Measurements from ENCODE around the gene SPAG6.

DNA sequence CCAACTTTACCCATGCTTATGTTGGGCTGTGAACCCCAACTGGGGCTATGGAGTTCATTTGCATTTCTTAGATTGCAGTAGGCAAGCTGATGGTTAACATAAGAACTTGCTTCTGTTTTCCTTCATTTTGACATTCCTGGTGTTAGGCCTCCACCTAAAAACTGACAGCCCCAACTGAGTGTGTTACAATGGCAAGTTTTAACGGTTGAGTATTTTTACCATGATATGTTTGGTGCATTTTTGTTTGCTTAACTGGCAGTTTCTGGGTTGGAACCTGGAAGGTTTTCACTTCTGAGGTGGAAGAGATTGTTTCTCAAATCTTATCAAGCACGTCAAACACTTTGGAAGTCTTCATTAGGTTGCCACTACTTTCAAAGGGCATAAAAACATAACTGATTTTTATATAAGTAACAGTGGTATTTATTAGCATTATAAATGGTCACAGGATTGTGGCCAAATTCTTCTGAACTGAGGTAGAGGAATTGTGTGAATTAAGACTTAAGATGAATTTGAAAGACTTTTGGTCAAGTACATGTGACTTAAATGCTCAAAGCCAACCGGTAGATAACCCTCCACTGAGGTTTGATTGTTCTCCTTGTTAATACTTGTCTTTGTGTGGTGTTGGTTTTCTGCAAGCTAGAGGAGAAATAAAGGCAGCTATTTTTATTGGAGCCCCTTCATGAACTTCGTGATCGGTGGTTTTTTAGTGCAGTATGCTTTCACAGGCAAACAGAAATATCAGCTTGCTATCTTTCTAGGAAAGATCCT is 21.6 kb upstream of the SPAG6 start:
- TF ChIP-seq, protein P1, sequence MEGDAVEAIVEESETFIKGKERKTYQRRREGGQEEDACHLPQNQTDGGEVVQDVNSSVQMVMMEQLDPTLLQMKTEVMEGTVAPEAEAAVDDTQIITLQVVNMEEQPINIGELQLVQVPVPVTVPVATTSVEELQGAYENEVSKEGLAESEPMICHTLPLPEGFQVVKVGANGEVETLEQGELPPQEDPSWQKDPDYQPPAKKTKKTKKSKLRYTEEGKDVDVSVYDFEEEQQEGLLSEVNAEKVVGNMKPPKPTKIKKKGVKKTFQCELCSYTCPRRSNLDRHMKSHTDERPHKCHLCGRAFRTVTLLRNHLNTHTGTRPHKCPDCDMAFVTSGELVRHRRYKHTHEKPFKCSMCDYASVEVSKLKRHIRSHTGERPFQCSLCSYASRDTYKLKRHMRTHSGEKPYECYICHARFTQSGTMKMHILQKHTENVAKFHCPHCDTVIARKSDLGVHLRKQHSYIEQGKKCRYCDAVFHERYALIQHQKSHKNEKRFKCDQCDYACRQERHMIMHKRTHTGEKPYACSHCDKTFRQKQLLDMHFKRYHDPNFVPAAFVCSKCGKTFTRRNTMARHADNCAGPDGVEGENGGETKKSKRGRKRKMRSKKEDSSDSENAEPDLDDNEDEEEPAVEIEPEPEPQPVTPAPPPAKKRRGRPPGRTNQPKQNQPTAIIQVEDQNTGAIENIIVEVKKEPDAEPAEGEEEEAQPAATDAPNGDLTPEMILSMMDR (IDR thresholded peaks at IDR 0.05; ENCODE audit: low read depth, low read length) = no peak
- TF ChIP-seq, protein P2, sequence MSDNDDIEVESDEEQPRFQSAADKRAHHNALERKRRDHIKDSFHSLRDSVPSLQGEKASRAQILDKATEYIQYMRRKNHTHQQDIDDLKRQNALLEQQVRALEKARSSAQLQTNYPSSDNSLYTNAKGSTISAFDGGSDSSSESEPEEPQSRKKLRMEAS (IDR thresholded peaks at IDR 0.05; ENCODE audit: low read depth, low read length) = no peak
- no peak for TF ChIP-seq POLR2A (IDR thresholded peaks at IDR 0.05; ENCODE audit: extremely low read depth, insufficient read length)
